Measurements from ENCODE around the gene SYTL5.

GRCh38 chrX:38085813-38086212 lies 79.5 kb downstream of the SYTL5 start:
- no peak for TF ChIP-seq CTCF (conservative IDR thresholded peaks at IDR 0.05; ENCODE audit: low read length)
- TF ChIP-seq EZH2phosphoT487 (IDR thresholded peaks at IDR 0.05; ENCODE audit: borderline replicate concordance): no peak

Measured in Loucy (cell line).